Keratinocyte (primary cell): ENCODE data around the gene SETD1B. TPM values are rescaled to one million over a fixed set of nuclear protein-coding genes. Genes with fewer than 3 reads are reported as not detected.

Experiments used
- DNase-seq: peaks from one replicate; pipeline ENCODE4 v3.0.0-alpha.2; 2011; ENCODE audit warnings: low read depth, missing footprints, low spot score
- FAIRE-seq: peaks from 2 replicates; lab custom pipeline; 2011; peaks lifted over from hg19 to GRCh38; lab: Jason Lieb, UNC
- H2AFZ ChIP-seq: 2 replicates; pipeline ENCODE4 v1.6.0; 2012; ENCODE audit warnings: low read length, control low read depth, inconsistent platforms; ENCODE audit not compliant: control insufficient read depth
- H3K27ac ChIP-seq: 2 replicates; pipeline ENCODE4 v1.5.1; 2011; ENCODE audit warnings: low read length; ENCODE audit not compliant: control insufficient read depth, insufficient read depth
- H3K27me3 ChIP-seq: 3 replicates; pipeline ENCODE4 v1.6.0; 2011; ENCODE audit warnings: low read length; ENCODE audit not compliant: control insufficient read depth, insufficient read depth; ENCODE audit errors: extremely low read depth
- H3K36me3 ChIP-seq, 2 experiments: 2 replicates in 1 of 2; 3 replicates in 1 of 2; pipeline ENCODE4 v1.5.1; 2011; ENCODE audit warnings: low read length in 2 of 2, mild to moderate bottlenecking in 1 of 2; ENCODE audit not compliant: control insufficient read depth in 2 of 2, insufficient read depth in 2 of 2; ENCODE audit errors: extremely low read depth in 1 of 2
- H3K4me1 ChIP-seq: 3 replicates; pipeline ENCODE4 v1.5.1; 2011; ENCODE audit warnings: low read length; ENCODE audit not compliant: control insufficient read depth, insufficient read depth; ENCODE audit errors: extremely low read depth
- H3K4me2 ChIP-seq: 3 replicates; pipeline ENCODE4 v1.6.0; 2011; ENCODE audit warnings: low read depth, low read length; ENCODE audit not compliant: control insufficient read depth, insufficient read depth; ENCODE audit errors: extremely low read depth
- H3K4me3 ChIP-seq, 3 experiments: fragments of 200-600 bp in 1 of 3; sonication (generic) in 1 of 3; 2 replicates in 2 of 3; 3 replicates in 1 of 3; pipeline ENCODE4 v1.5.1; 2011 to 2016; ENCODE audit warnings: low read length in 3 of 3, mild to moderate bottlenecking in 3 of 3, control low read depth in 2 of 3, inconsistent platforms in 1 of 3, low read depth in 1 of 3, mixed read lengths in 1 of 3, mixed run types in 1 of 3, moderate library complexity in 1 of 3; ENCODE audit not compliant: control insufficient read depth in 2 of 3, insufficient read depth in 2 of 3; ENCODE audit errors: extremely low read depth in 1 of 3
- H3K79me2 ChIP-seq: 2 replicates; pipeline ENCODE4 v1.6.0; 2012; ENCODE audit warnings: low read length; ENCODE audit not compliant: control insufficient read depth, insufficient read depth
- H3K9ac ChIP-seq: 3 replicates; pipeline ENCODE4 v1.6.0; 2011; ENCODE audit warnings: low read length; ENCODE audit not compliant: control insufficient read depth, insufficient read depth; ENCODE audit errors: extremely low read depth
- H3K9me1 ChIP-seq: 3 replicates; pipeline ENCODE4 v1.6.0; 2011; ENCODE audit warnings: low read length; ENCODE audit not compliant: control insufficient read depth, insufficient read depth; ENCODE audit errors: extremely low read depth
- H3K9me3 ChIP-seq: 2 replicates; pipeline ENCODE4 v1.5.1; 2012; ENCODE audit warnings: low read depth, low read length; ENCODE audit not compliant: control insufficient read depth
- H4K20me1 ChIP-seq: 3 replicates; pipeline ENCODE4 v1.6.0; 2011; ENCODE audit warnings: low read length; ENCODE audit not compliant: control insufficient read depth, insufficient read depth; ENCODE audit errors: extremely low read depth
- CTCF ChIP-seq, 3 experiments: IDR thresholded peaks in 1 of 3; conservative IDR thresholded peaks in 1 of 3; optimal IDR thresholded peaks in 1 of 3; 2 replicates in 2 of 3; 3 replicates in 1 of 3; pipeline versions ENCODE3 to v1.5.1; 2011; ENCODE audit warnings: low read length in 3 of 3, mild to moderate bottlenecking in 3 of 3, moderate library complexity in 2 of 3, control low read depth in 1 of 3, inconsistent platforms in 1 of 3; ENCODE audit not compliant: insufficient read depth in 2 of 3; ENCODE audit errors: extremely low read depth in 1 of 3
- EZH2 ChIP-seq: IDR thresholded peaks from one replicate; pipeline ENCODE4 v1.6.1; 2012; ENCODE audit warnings: inconsistent platforms, mild to moderate bottlenecking, low read length, moderate library complexity
- dilution Hi-C: fragments of 300-500 bp; cut with MboI; formaldehyde crosslinking; loops from one replicate; pipeline ENCODE4 v1.7.0; 2020; ENCODE audit warnings: low sequenced_read_pairs; ENCODE audit not compliant: extremely low pct_ligation_motif_present
- polyA plus RNA-seq, 5 experiments: library from polyadenylated mRNA; depleted of rRNA in 3 of 5; stranded (reverse) in 3 of 5; stranded (forward) in 1 of 5; unstranded in 1 of 5; fragments of >200 nt; gene quantifications; 1 replicate in 1 of 5; 2 replicates in 3 of 5; 3 replicates in 1 of 5; pipeline versions ENCODE4 v1.2.1 to v1.2.3, GENCODE V29; 2011 to 2012; ENCODE audit warnings: missing spikeins in 2 of 5, low read depth in 1 of 5, low replicate concordance in 1 of 5

The SETD1B gene
- polyA plus RNA-seq, 1 donor (not counting 4 experiments of a cell fraction or from before 2014, with no cell fraction given), result 0.72 TPM

- Histone ChIP-seq H3K4me3 (no peak overlapping the region), H4K20me1 (peaks cover 17% of the 10 kb centered on the region), H3K4me1 (peaks cover 27% of the 10 kb centered on the region), H3K9ac (no peak overlapping the region), H3K27me3 (no peaks in the 10 kb centered on the region), H2AFZ (no peak overlapping the region), H3K79me2 (peaks cover 47% of the 10 kb centered on the region), H3K27ac (no peak overlapping the region), H3K36me3 (peaks cover 46 to 47% of the 10 kb centered on the region in 2 experiments), H3K9me1 (no peaks in the 10 kb centered on the region), H3K4me2 (no peak overlapping the region), H3K9me3 (no peaks in the 10 kb centered on the region)
- dilution Hi-C loops, result no loop called here
- no peak for TF ChIP-seq EZH2
- no peak for TF ChIP-seq CTCF (optimal IDR thresholded peaks at IDR 0.05 in 1 of 3, IDR thresholded peaks at IDR 0.05 in 1 of 3, conservative IDR thresholded peaks at IDR 0.05 in 1 of 3; ENCODE audit: extremely low read depth in 1 of 3, insufficient read depth in 2 of 3, low read length in 3 of 3)
- no peak for DNase-seq
- no peak for FAIRE-seq
These were observed 10.8 kb downstream of the SETD1B start for GRCh38 chr12:121814429-121815119.

GRCh38 chr12:121815263-121815662 is 11.5 kb downstream of the SETD1B start:
- DNase-seq (no peak), FAIRE-seq (no peak)
- Histone ChIP-seq H2AFZ (no peak overlapping the region), H3K4me2 (no peak overlapping the region), H3K9me3 (no peaks in the 10 kb centered on the region), H3K4me3 (no peak overlapping the region), H3K79me2 (peaks cover 43% of the 10 kb centered on the region), H4K20me1 (peaks cover 17% of the 10 kb centered on the region), H3K9me1 (no peaks in the 10 kb centered on the region), H3K4me1 (peaks cover 27% of the 10 kb centered on the region), H3K27me3 (no peaks in the 10 kb centered on the region), H3K27ac (no peak overlapping the region), H3K9ac (no peak overlapping the region), H3K36me3 (peaks cover 49 to 51% of the 10 kb centered on the region in 2 experiments)
- TF ChIP-seq EZH2, result no peak
- TF ChIP-seq CTCF (optimal IDR thresholded peaks at IDR 0.05 in 1 of 3, IDR thresholded peaks at IDR 0.05 in 1 of 3, conservative IDR thresholded peaks at IDR 0.05 in 1 of 3; ENCODE audit: extremely low read depth in 1 of 3, insufficient read depth in 2 of 3, low read length in 3 of 3), result no peak
- dilution Hi-C loops, result no loop called here
